Activated CD4-positive, alpha-beta memory T cell treated with anti-CD3 and anti-CD28 coated beads, Interleukin-2, amount 10 ng/mL, durations not matched to agents 7 days and 5 days (primary cell): ENCODE data around the gene PEX14. TPM values are rescaled to one million over a fixed set of nuclear protein-coding genes. Genes with fewer than 3 reads are reported as not detected.

ENCODE experiments used
- CTCF ChIA-PET: fragments of 350-600 bp; sonication (Branson Sonifier 250); formaldehyde crosslinking; loops from one replicate; lab custom pipeline; 2021; ENCODE audit warnings: antibody characterized with exemption, inconsistent platforms; lab: Charles Lee
- POLR2A ChIA-PET: fragments of 350-600 bp; sonication (Branson Sonifier 250); formaldehyde crosslinking; loops from one replicate; lab custom pipeline; 2021; ENCODE audit warnings: antibody characterized with exemption; lab: Charles Lee
- DNase-seq: peaks from one replicate; pipeline ENCODE4 v3.0.0-alpha.2; 2020
- H3K27ac Mint-ChIP-seq: one replicate; pipeline ENCODE4 v1.8.0; 2021; ENCODE audit warnings: mild to moderate bottlenecking, mixed read lengths
- H3K27me3 Mint-ChIP-seq: one replicate; pipeline ENCODE4 v1.8.0; 2021; ENCODE audit warnings: mixed read lengths
- H3K36me3 Mint-ChIP-seq: one replicate; pipeline ENCODE4 v1.8.0; 2021; ENCODE audit warnings: low read depth, mixed read lengths
- H3K4me1 Mint-ChIP-seq: one replicate; pipeline ENCODE4 v1.8.0; 2021; ENCODE audit warnings: mixed read lengths
- H3K4me3 Mint-ChIP-seq: one replicate; pipeline ENCODE4 v1.8.0; 2021; ENCODE audit warnings: mild to moderate bottlenecking, mixed read lengths
- H3K9me3 Mint-ChIP-seq: one replicate; pipeline ENCODE4 v1.8.0; 2021; ENCODE audit warnings: mixed read lengths
- total RNA-seq, 2 experiments: library from RNA; stranded (reverse); gene quantifications; one replicate each; pipeline ENCODE4 v1.2.3, GENCODE V29; 2021

The PEX14 gene
- total RNA-seq, 2 experiments from 2014 or later = 18.9 to 20.1 TPM

DNA sequence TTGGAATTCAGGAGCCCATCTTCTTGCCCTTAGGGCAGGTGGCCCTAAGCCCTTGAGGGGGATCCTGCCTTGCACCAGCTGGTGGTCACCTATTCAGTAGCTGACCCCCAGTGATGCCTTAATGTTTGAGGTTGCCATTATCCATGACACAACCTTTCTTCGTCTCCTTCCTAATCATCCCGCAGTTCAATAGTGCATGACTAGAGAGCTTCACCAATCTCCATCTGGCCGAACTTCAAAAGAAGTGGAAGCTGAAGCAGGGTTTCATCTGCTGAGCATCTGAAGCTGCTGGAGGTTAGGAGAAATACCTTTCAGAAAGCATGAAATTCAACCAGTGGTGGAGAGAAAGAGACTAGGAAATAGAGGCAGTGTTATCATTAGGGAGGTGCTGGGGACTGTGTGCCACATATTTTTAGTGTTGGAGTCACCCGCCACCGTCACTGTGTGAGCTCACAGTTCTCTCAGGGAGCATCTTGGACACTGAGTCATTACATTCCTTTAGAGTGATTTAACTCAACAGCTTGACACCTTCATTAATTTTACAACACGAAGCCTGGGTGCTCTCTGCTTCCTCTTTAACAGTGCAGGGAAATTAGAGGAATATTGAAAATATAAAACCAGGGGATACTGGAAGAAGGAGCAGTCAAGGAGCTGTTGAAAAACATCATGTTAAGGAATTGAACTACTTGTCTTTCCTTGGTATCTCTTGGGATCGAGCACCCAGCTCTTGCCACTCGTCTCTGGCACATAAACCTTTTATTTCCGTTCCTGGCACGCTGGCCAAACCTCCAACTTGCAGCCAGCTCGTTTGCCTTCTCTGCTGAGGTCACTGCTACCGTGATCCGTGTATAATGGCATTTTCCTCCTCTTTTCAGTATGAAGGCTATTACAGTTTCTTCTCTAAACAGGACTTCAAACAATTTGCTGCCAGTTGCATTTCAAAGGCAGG lies 53.6 kb downstream of the PEX14 start:
- H3K27ac Mint-ChIP-seq = no peak overlapping the region
- DNase-seq = no peak
- ChIA-PET POLR2A (interaction anchor here (1.5 kb wide), 1 partner anchor 17 kb away, joined by 4 read pairs; no protein-coding TSS in a partner anchor), CTCF (interaction anchor here (0.7 to 1.9 kb wide), 2 partner anchors 21 to 33 kb away, joined by 3 to 7 read pairs; no protein-coding TSS in a partner anchor)
- no peaks in the 10 kb centered on the region for H3K9me3 Mint-ChIP-seq
- peaks cover 8% of the 10 kb centered on the region for H3K4me1 Mint-ChIP-seq
- no peaks in the 10 kb centered on the region for H3K36me3 Mint-ChIP-seq
- H3K27me3 Mint-ChIP-seq = no peaks in the 10 kb centered on the region
- H3K4me3 Mint-ChIP-seq = no peak overlapping the region

DNA sequence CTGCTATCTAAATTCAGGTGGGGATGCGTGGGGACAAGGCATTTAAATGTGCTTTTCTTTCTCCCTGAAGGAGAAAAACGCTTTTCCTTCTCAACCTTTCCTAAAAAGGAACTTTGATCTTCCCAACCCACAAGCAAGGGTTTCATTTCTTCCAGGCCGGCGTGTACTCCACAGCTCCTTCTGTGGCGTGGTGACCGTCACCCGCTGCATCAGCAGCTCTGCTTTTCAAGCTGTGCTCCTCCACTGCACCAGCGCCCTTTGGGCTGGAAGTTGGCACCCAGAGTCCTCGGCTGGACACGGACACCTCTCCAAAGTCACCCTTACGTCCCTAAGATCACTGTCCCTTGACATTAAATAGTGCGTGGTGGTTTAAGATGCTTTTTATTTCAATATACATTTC lies 54.3 kb downstream of the PEX14 start:
- H3K27ac Mint-ChIP-seq = no peak overlapping the region
- H3K27me3 Mint-ChIP-seq = no peaks in the 10 kb centered on the region
- no peaks in the 10 kb centered on the region for H3K9me3 Mint-ChIP-seq
- no peak overlapping the region for H3K4me3 Mint-ChIP-seq
- ChIA-PET POLR2A (no interaction called here), CTCF (no interaction called here)
- no peaks in the 10 kb centered on the region for H3K36me3 Mint-ChIP-seq
- H3K4me1 Mint-ChIP-seq = peaks cover 8% of the 10 kb centered on the region
- DNase-seq = no peak

DNA sequence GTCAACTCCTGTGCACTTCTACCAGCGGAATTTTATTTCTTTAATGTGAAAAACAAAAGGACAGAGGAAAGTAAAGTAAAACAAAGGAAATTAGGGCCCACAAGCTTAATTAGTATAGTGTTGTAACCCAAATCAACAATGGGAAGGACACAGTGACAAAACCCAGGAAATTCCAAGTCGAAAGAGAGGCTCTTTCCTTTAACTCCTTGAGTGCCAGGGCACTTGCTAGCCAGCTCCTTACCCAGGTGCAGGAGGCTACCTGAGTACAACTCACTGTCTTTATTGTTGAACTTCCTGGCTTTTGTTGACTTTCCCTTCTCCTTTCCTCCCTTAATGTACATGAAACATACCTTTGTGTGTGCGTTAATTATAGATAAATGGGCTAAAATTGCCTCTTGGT lies 55.0 kb downstream of the PEX14 start:
- H3K27me3 Mint-ChIP-seq = no peaks in the 10 kb centered on the region
- ChIA-PET CTCF (no interaction called here), POLR2A (no interaction called here)
- no peak overlapping the region for H3K4me3 Mint-ChIP-seq
- no peak for DNase-seq
- H3K27ac Mint-ChIP-seq = no peak overlapping the region
- H3K36me3 Mint-ChIP-seq = no peaks in the 10 kb centered on the region
- no peaks in the 10 kb centered on the region for H3K9me3 Mint-ChIP-seq
- peaks cover 10% of the 10 kb centered on the region for H3K4me1 Mint-ChIP-seq

DNA sequence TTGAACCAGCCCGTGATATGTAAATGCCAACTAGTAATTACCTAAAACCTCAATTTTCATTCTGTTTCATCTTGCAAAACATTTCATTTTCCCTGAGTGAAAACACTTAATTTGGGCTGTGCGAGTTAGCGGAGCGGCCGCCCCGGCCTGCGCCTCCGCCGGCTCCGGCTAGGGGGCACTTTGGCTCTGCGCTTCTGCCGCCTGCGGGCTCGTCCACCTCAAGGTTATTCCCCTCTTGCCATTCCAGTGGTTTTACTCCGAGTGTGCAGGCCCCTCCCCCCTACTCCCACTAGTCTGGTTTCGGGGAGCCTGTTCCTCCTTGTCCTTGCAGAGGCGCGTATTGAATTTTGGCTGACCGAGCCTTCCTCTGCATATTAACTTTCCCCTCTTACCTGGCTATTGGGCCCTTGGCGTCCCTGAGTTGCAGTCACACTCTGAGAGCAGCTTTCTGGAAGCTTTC lies 55.6 kb downstream of the PEX14 start:
- ChIA-PET POLR2A (no interaction called here), CTCF (interaction anchor here (1.5 kb wide), 1 partner anchor 9 kb away, joined by 3 read pairs; no protein-coding TSS in a partner anchor)
- H3K27me3 Mint-ChIP-seq = no peaks in the 10 kb centered on the region
- DNase-seq = no peak
- H3K27ac Mint-ChIP-seq = no peak overlapping the region
- no peaks in the 10 kb centered on the region for H3K9me3 Mint-ChIP-seq
- no peak overlapping the region for H3K4me3 Mint-ChIP-seq
- no peaks in the 10 kb centered on the region for H3K36me3 Mint-ChIP-seq
- H3K4me1 Mint-ChIP-seq = peaks cover 4% of the 10 kb centered on the region

DNA sequence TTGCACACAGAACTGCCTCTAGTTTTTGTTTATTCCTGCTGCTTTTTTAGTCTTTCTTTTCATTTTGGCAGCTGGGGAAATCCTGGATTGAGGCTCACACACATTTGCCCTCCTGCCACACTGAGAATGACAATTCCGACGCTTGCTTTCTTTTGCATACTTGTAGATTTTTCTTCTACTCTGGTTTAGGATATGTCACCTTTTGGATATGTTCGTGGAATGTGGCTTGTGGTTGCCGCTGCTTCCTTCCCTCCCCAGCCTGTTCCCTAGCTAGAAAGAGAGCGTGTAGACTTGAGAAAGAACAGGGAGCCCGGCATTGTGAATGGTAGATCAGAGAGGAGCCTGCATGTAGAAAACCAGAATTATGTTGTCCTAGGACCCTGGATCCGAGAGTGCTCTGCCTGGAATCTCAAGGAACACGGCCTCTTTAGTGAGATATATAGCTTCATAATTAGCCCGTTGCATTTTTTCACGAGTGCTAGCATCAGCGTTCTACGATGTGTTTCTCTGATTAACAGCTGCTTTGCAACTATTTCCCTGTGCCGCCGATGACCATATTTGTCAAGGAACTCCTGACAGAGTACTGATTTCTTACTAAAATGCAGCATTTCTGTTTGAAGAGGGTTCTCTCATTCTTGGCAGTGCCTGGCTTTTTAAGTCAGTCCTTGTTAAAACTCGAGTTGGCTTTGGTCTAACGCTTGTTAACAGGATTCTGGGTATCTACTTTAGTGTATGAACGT lies 56.2 kb downstream of the PEX14 start:
- no peak for DNase-seq
- H3K27ac Mint-ChIP-seq = no peak overlapping the region
- H3K36me3 Mint-ChIP-seq = peaks cover 5% of the 10 kb centered on the region
- no peaks in the 10 kb centered on the region for H3K27me3 Mint-ChIP-seq
- CTCF ChIA-PET = interaction anchor here (0.6 to 1.5 kb wide), 2 partner anchors 9 to 1113 kb away, joined by 3 to 4 read pairs; no protein-coding TSS in a partner anchor
- peaks cover 4% of the 10 kb centered on the region for H3K4me1 Mint-ChIP-seq
- H3K4me3 Mint-ChIP-seq = no peak overlapping the region
- H3K9me3 Mint-ChIP-seq = no peaks in the 10 kb centered on the region
- POLR2A ChIA-PET = no interaction called here

DNA sequence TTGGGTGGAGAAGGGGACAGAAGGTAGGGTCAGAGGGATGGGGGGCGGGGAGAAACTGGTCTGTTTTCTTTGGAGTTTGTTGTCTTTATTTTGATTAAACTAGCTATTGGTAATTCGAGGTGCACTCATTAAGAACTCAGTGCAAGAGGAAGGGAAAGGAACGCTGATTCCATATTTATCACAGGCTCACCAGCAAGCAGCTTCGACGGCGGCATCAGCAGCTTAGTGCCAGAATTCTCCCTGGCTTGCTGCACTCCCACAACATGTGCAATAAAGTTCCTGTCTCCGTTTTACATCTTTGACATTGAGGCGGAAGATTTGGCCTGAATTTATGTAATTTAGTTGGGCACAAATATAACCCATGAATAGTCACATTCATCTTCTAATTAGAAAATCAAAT lies 57.6 kb downstream of the PEX14 start:
- H3K27ac Mint-ChIP-seq = no peak overlapping the region
- CTCF ChIA-PET = no interaction called here
- H3K9me3 Mint-ChIP-seq = no peaks in the 10 kb centered on the region
- H3K4me3 Mint-ChIP-seq = no peak overlapping the region
- no peak for DNase-seq
- H3K4me1 Mint-ChIP-seq = peaks cover 4% of the 10 kb centered on the region
- POLR2A ChIA-PET = no interaction called here
- H3K36me3 Mint-ChIP-seq = peaks cover 7% of the 10 kb centered on the region
- no peaks in the 10 kb centered on the region for H3K27me3 Mint-ChIP-seq

DNA sequence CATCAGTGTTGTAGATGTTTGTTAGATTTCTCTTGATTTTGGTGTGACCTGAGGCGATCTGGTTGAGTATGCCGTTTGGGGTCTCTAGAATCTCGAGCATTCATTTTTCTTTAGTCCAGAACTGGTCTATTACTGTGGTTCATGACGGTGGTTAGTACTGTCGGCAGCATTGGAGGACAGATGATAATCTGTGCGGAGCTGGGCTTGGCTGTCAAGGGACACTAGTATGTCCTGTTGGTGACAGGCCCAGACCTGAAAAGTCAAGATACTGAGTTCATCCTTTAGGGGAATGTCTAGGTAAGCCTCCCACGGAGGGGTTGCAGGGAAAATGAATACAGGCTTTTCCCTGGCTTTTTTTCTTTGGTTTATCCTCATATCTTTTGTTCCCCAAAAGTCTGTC lies 59.8 kb downstream of the PEX14 start:
- ChIA-PET CTCF (no interaction called here), POLR2A (no interaction called here)
- Mint-ChIP-seq H3K9me3 (no peaks in the 10 kb centered on the region), H3K4me3 (no peak overlapping the region), H3K27ac (no peak overlapping the region), H3K27me3 (no peaks in the 10 kb centered on the region), H3K4me1 (peaks cover 14% of the 10 kb centered on the region), H3K36me3 (peaks cover 11% of the 10 kb centered on the region)
- DNase-seq = no peak

DNA sequence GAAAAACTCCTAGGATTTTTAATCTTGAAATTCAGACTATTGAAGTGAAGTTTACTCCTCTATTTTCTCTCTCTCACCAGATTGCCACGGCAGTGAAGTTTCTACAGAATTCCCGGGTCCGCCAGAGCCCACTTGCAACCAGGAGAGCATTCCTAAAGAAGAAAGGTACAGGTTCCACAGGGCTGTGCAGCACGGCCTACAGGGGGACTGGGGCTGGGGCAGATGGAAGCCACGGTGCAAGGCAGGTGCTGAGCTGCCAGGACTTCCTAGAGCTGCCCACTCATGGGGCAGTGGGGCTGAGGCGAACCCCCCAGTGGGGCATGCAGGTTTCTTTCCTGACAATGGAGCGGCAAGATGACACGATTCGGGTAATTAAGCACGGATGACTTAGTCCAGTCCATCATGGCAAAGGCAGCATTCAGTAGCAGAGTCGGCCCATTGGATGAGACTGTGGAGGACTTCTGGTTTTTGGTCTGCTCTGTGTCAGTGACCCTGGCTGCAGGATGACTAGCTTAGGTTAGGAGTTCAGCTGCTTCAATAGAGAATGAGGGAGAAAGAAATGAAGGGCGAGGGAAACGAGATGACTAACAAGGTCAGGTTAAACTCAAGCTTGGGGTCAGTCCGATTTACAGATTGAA lies 61.5 kb downstream of the PEX14 start:
- no peak for DNase-seq
- CTCF ChIA-PET = interaction anchor here (2.2 kb wide), 1 partner anchor 28 kb away, joined by 10 read pairs; no protein-coding TSS in a partner anchor
- Mint-ChIP-seq H3K9me3 (no peaks in the 10 kb centered on the region), H3K27ac (no peak overlapping the region), H3K27me3 (no peaks in the 10 kb centered on the region), H3K4me1 (peaks cover 19% of the 10 kb centered on the region), H3K36me3 (peaks cover 15% of the 10 kb centered on the region), H3K4me3 (no peak overlapping the region)
- POLR2A ChIA-PET = no interaction called here

DNA sequence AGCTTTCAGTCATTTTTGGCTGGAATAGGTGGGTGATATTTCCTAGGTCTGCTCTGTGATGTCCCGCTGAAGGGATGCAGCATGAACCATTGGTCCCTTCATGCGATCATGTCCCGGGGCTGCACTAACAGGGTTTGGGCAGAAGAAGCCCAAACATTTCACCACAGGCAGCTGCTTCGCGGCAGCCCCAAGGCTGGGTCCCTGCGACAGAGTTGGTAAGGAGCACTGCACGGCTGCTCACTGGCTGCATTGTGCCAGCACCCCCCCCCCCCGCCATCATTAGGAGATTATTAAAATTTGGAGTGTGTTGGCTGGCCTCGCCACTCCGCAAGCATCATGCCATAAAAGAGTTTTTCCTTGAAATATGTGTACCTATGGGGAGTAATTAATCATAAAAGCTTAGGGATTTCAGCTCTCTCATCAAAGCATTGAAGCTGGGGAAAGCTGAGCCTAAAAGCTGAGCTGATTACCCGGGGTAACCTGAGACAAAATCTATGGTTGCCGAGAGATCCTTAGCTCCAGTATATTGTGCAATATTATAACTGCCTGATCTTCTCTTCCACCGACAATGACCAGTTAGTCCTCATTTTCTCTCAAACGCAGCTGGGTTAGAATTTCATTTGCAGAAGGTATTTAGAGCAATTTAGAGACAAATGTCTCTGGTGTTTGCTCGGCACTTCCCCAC lies 62.5 kb downstream of the PEX14 start:
- peaks cover 18% of the 10 kb centered on the region for H3K36me3 Mint-ChIP-seq
- ChIA-PET CTCF (interaction anchor here (2.2 kb wide), 1 partner anchor 29 kb away, joined by 10 read pairs; no protein-coding TSS in a partner anchor), POLR2A (interaction anchor here (1.1 kb wide), 1 partner anchor 26 kb away, joined by 3 read pairs; no protein-coding TSS in a partner anchor)
- no peaks in the 10 kb centered on the region for H3K27me3 Mint-ChIP-seq
- H3K4me3 Mint-ChIP-seq = no peak overlapping the region
- no peak for DNase-seq
- peaks cover 19% of the 10 kb centered on the region for H3K4me1 Mint-ChIP-seq
- no peak overlapping the region for H3K27ac Mint-ChIP-seq
- H3K9me3 Mint-ChIP-seq = no peaks in the 10 kb centered on the region

DNA sequence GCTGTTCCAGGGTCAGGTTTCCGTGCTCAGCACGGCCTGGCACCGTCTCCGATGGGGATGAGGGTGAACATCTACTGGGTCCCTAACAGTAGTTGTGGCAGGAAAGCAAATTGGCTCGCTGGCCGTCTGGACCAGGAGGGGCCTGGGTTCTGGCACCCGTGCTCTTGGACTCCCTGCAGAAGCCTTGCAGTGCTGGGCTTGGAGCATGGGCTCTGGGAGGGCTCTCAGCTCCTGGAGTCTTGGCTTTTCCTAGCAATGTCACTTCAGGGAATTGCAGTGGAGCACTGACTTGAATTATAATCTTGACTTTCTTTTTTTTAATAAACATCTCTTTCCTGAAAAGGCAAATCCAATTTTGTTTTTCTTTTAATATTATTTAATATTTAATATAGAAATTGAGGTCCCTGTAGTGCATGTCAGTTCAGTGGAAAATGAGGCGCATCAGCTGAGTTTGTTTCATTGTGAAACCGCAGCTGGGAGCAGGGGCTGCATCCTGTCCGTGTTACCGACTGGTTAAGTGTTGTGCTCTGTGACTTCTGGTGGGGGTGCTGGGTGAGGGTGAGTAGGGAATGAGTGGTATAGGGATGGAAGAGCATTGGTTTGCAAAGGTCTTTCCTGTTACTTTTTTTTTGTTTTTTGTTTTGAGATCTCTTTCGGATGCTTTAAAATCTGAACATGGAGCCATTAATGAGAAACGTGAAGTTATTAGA lies 64.1 kb downstream of the PEX14 start:
- H3K9me3 Mint-ChIP-seq = no peaks in the 10 kb centered on the region
- H3K27ac Mint-ChIP-seq = no peak overlapping the region
- H3K4me3 Mint-ChIP-seq = no peak overlapping the region
- peaks cover 20% of the 10 kb centered on the region for H3K36me3 Mint-ChIP-seq
- H3K27me3 Mint-ChIP-seq = no peaks in the 10 kb centered on the region
- DNase-seq = no peak
- POLR2A ChIA-PET = interaction anchor here (1.1 kb wide), 1 partner anchor 28 kb away, joined by 3 read pairs; no protein-coding TSS in a partner anchor
- H3K4me1 Mint-ChIP-seq = peaks cover 23% of the 10 kb centered on the region
- CTCF ChIA-PET = no interaction called here

DNA sequence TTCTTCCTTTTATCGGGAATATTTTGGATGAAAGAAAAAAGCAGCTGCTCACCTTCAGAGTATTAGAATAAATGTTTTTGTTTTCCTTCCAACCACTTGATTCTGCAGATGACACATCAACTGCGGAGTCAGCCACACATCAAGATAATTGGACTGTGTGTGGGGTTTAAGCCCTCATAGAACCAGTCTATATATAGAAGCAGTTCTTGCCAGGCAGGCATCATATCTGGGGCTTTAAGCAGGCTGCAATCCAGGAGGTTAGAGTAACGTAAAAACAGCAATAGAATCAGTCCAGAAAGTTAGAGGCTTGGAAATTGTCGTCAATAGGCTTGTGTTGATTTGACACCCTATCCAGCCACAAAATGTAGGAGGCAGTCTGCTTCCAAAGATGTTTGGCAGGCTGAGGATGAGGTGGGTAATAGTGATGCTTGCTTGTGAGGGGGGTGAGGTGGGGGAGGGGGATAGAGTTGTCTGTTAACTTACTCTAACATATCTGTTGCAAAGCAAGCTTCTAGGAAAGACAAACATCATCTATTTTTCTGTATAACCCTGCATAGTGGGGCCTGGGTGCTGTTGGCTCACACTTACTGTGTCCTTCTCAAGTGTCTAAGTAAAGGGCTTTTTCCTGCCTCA lies 64.8 kb downstream of the PEX14 start:
- ChIA-PET POLR2A (no interaction called here), CTCF (interaction anchor here (1.1 kb wide), 1 partner anchor 29 kb away, joined by 3 read pairs; no protein-coding TSS in a partner anchor)
- Mint-ChIP-seq H3K27me3 (no peaks in the 10 kb centered on the region), H3K9me3 (no peaks in the 10 kb centered on the region), H3K4me3 (no peak overlapping the region), H3K36me3 (peaks cover 22% of the 10 kb centered on the region), H3K4me1 (peaks cover 27% of the 10 kb centered on the region), H3K27ac (no peak overlapping the region)
- DNase-seq = no peak
